T-helper 1 cell treated with Interleukin-12 subunit alpha and Interleukin-12 subunit beta and Interleukin-4 antibody, amounts not matched to agents 30 ng/mL and 1 ng/mL, for 36 hours (primary cell): ENCODE data around the gene SUSD6. TPM values are rescaled to one million over a fixed set of nuclear protein-coding genes. Genes with fewer than 3 reads are reported as not detected.
"Not testable (repeated sequence)": the region's sequence is repeated elsewhere in the genome, so short reads cannot be mapped to it uniquely, and the experiment has no call there.

ENCODE experiments used
- intact Hi-C: fragments of 100-400 bp; cut with micrococcal nuclease; formaldehyde crosslinking; loops from one replicate; pipeline ENCODE4 v1.15.1; 2024
- total RNA-seq: library from RNA; stranded (reverse); gene quantifications from 2 replicates; pipeline ENCODE4 v1.2.3, GENCODE V29; 2022

The SUSD6 gene
- total RNA-seq, 1 donor from 2014 or later: 106 TPM

DNA sequence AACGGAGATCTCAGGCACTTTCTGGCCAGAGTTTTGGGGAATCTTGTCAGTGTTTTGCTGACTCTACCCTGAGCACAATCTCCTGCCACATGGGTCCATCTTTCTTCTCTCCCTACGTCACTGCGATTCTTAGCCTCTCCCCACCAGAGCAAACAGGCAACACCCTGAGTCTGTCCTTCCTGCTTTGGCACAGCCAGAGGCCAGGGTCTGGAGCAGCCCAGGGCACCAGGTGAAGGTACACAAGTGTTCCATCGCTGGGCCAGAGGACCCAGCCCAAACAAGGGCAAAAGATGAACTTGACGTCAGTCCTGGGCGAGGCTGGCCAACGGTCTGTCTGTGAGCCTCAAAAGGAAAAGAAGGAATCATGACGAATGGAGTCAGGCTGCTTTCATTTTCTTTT lies 24.0 kb upstream of the SUSD6 start:
- intact Hi-C loops: no loop called here

DNA sequence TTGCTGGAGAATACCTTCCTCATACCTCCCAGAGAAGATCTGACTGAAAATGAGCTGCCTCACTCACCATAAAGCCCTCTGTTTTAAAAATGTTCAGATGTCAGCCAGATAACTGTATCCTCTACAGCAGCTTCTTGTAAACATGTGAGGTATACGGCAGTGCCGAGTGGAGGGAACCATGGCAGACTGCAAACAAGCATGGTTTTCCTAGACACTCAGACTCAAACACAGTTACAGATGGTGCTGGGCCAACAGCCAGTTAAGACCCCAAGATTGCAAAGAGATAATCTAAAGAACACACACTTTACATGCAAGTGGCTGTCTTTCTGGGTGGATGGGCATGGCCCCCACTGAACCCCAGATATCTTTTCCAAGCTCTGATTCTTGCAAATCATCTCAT lies 20.1 kb upstream of the SUSD6 start:
- intact Hi-C loops: no loop called here

DNA sequence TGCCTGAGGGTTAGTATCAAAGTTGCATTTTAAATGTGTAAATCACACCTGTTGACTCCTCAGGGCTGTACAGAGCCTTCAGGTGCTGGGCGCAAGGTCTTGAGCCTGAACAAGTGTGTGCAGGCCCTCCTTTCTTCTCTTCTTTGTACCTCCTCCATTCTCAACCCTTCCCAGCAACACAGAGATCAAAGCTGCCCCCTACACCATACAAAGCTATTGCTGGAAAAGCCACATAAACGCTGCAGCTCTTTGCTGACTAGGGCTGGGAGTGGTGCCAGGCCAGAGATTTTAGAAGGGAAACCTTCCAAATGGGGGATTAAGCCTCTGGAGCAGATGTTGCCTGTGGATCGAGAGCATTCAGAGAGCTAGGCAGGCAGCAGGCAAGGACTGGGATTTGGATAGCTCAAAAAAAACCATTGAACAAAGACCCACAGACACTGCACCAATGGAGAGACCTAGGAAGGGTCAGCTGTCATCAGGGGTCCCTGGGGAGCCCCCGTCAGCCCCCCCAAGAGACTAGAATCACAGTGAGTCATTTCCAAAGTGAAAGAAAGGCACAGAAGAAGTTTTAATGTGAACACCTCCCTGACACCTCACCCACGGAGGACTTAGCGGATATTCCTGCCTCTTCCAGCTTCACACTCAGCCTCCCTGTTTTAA lies 18.2 kb upstream of the SUSD6 start:
- intact Hi-C loops: no loop called here

DNA sequence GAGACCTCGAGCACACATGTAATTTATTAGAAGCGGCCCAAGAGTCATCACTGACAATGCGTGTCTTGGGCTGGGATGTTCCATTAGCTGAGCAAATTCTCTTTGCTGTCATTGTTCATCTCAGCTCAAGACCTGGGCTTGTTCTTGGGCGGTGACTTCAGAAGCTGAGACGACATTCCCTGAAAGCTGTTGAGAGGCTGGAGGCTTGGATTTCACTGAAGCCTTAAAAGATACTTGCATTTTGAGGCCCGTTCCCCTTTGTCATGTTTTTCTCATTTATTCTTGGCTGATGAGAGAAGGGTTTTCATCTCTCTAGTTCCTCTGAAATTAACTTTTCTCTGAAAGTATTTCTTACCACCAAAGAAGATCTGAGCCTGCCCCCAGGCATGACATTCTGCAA lies 16.6 kb upstream of the SUSD6 start:
- intact Hi-C loops: no loop called here

DNA sequence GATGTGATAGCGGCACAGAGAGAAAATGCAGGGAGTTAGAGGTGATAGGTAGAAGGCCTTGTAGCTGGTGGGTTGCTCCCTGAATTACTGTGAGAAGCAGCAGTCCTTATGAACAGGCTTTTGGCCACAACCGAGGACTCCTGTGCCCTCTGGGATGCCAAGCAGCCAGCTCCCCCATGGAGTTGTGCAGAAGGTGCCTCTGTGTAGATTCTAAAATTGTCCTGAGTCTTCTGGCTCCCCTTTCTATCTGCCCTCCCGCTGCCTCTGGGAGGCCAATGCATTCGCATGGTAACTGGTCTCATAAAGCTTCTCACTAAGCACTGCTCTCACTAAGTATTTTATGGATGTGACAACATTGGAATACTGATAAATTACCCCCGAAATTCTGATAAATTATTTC lies 16.1 kb upstream of the SUSD6 start:
- intact Hi-C loops: no loop called here

DNA sequence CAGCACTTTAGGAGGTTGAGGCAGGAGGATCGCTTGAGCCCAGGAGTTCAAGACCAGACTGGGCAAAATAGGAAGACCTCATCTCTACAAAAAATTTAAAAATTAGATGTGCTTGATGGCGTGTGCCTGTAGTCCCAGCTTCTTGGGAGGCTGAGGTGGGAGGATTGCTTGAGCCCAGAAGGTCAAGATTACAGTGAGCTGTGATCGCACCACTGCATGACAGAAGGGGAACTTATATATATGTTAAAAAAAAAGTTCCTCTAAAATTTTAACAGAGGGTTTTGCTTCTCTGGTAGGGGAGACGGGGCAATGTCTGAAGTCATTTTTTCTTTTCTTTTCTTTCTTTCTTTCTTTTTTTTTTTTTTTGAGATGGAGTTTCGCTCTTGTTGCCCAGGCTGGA lies 12.0 kb upstream of the SUSD6 start:
- intact Hi-C loops: not testable (repeated sequence)

DNA sequence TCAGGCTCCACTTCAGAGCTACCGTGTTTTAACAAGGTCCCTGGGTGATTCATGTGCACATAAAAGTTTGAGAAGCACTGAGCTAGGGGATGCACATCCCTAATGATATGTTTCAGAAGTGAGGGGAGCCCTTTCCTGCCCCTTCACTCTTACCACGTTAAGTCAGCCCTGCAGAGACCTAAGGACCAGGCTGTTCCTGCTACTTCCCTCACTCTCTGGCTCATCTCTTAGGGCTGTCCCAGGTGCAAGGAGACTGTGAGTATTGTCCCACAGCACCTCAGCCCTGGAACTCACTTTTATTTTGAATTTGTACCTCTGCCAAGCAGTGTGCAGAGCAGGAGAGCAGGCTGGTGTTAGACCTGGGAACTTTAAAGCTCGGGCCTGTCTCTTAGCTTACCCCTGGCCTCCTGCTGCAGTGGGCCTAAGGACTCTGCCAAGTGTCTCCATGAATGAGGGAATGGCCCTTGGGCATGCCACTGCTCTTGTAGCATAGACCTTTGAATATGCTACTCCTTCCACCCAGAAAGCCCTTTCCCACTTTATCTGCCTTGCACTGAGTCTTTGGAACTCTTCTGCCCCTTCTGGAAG lies 11.0 kb upstream of the SUSD6 start:
- intact Hi-C loops: loop anchor here (5.0 kb wide), 1 partner anchor 217 kb away; no protein-coding TSS in a partner anchor

DNA sequence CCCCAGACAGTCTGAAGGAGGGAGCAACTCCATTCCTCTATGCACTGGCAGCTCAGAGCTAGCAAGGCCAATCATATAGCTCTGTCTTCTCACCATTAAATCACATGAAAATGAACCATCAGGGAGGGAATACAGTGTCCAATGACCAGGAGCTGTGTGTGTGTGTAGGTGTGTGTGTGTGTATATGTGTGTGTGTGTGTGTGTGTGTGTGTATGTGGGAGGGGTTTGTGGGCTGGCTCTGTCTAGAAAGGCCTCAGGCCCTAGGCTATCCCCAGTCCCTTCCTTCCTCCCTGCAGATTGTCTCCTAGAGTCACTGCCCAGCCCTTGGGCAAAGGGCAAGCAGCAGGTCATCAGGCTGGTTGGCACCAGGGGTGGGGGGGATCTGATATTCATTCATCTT lies 5.7 kb upstream of the SUSD6 start:
- intact Hi-C loops: no loop called here

DNA sequence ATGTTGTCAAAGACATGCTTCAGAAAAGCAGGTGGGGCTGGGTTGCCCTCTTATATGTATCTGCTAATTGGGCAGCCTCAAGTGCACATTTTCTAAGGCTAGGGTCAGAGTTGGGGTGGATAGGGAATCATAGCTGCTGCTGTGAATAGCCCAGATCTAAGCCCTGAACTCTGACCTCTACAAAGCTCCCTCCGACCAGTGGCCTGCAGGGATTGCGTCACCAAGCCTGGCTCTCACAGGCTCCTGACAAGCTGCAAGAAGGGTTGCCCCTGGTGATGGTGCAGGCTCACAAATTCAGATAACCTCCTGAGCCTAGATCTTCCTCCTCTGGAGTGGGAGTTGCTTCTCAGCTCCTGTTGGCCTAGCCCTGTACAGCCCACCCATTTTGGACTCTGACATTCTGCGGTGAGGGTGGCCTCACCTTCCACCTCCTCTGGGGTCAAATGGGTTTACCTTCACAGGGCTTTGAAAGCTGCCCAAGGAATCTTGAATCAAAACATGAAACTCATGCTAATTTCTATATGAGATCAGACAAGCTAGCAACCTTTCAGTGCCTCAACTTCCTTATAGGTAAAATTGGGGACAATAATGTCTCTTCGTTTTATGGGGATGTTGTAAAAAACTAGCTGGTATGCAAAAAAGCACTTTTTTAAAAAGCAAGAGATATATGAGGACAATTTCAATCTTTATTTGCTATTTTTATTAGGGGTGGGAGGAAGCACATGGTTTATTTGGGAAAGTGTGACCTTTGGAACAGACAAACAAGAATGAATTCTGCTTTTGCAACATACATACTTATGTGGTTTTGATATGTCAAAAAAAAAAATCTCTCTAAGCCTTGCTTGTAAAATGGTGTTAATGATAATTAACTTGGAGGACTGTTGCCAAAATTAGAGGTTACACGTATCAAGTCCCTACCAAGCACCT lies 4.9 kb upstream of the SUSD6 start:
- intact Hi-C loops: no loop called here

DNA sequence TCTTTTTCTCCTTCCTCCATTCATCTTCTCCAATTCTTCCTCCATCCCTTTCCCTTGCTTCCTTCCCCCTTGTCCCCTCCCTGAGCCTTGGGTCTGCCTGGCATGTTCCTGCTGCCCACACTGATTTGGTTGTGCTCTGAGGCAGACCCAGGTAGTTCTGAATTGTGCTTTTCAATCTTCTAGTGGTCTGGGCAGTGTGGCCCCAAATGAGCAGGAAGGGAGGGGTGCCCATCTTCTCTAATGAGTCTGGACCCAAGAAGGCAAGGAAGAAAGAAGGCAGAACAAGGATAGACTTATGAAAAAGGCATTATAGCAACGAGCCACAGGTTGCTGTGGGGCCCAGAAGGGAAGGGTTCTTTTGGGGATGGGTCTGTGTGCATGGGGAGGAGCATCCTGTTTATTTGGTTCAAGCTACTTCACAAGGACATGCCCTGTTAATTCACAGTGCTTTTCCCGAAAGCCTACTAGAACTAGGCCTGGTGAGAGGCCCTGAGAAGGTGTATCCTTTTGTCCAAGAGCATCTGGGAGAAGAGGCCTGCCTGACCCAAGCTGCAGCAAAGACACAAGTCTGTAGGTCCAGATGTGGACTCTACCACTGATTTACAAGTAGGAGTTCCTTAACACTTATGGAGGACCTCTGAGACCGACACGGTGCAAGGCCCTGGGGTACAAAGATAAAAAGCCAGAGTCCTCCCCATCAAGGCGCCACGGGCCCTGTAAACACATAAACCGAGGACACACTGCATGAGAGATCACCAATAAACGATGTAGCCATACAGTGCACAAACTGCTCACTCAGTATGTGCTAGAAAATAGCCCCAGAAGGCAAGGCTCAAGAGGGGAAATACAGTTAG lies 1.1 kb upstream of the SUSD6 start:
- intact Hi-C loops: loop anchor here (2.0 to 10.0 kb wide), 4 partner anchors 117 to 1295 kb away; partner anchors contain the start of genes PCNX1 and ZFP36L1

DNA sequence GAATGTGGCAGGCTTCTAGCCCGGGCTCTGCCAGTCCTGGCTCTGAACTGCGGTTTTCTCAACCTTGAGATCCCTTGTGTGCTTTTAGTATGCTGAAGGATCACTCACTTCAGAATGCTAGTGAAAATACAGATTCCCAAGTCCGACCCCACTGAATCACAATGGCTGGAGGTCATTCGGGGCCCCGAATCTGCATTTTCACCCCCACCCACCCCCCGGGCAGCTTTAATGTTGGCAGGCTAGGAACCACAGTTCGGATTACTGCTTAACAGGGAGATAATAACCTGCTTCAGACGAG lies 573 bp upstream of the SUSD6 start:
- intact Hi-C loops: loop anchor here (1.0 to 10.0 kb wide), 9 partner anchors 14 to 1294 kb away; partner anchors contain the start of genes ERH, PCNX1, SLC39A9 and SRSF5

DNA sequence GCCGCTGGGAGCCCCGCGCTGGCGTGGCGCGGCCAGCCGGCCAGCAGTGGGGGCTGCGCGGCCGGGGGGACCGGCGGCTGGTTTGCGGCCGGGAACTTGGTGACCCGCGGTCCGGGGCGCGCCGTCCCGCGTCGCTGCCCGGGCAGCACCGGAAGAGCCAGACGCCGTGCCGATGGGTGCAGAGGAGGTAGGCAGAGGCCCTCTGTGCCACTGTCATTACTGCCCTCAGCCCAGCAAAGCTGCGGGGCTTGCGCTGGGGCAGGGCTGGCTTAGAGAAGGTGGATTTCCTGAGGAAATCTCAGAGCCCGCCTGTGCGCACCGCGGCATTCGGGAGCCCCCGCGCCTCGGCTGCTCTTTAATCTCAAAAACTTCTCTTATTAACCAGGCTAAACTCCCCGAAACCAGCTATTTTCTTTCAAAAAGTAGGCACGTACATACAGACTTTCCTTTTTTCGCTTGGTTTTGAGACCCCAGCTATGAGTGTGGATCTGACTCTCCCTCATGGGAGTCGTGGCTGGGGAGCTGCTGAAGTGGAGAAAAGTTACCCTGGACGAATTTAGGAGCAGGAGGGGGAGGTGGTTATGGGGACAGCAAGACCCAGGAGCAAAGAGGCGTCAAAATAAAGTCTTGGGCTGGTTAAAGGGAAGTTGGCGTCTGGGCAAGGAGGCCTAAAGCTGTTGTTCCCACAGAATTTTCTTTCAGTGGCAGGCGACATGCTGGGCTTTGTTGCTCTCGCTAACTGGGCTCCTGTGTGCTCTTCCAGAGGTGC lies 802 bp downstream of the SUSD6 start:
- intact Hi-C loops: loop anchor here (5.0 to 10.0 kb wide), 2 partner anchors 820 to 1293 kb away; partner anchors contain the start of genes PCNX1 and ZFP36L1

DNA sequence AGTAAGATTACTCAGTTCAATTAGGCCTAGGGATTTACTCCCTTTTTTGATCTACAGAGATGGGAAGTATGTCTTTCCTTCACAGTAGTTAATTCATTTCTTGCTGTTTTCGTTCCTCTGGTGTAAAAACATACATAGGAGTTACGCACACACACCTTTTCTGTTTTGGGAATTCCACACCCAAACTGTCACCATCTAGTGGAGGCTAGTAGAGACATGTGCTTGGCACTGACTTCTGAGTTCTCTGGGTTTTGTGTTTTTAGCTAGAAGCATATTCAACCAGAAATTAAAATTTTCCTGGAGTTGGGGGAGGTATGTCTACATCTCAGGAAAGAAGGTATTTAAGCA lies 1.4 kb downstream of the SUSD6 start:
- intact Hi-C loops: loop anchor here (5.0 to 10.0 kb wide), 2 partner anchors 820 to 1292 kb away; partner anchors contain the start of genes PCNX1 and ZFP36L1

DNA sequence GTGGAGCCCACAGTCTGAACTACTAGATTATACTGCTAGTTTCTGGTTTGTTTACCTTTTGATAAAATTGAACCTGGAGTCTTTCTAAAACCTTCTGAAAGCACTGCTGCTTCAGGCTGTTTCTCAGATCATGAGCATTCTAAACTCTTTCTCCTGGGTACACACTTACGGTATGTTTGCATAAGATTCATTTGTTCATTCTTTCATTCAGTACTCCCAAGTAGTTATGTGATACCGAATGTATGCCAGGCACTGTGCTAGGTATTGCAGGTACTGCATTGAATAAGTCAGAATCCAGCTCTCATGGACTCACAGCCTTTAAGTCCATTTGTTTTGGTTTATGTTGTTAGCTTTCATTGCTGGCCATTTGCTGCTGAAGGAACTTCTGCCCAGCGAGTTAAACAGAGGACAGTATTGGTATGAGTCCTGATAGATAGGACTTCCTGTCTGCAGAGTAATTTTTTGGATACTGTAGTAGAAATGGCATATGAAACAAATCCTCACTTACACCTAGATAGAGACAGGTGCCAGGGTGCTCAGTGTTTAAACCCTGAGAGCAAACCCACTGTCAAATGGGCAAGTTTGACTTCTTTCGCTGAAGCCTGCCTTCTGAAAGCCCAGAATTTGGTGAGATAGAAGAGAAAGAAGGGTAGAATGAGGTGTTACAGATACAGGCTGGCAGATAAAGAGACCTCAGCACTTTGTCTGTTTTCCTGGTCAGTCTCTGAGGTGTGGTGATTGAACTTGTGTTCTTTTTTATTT lies 2.1 kb downstream of the SUSD6 start:
- intact Hi-C loops: loop anchor here (5.0 to 10.0 kb wide), 2 partner anchors 821 to 1291 kb away; partner anchors contain the start of genes PCNX1 and ZFP36L1

DNA sequence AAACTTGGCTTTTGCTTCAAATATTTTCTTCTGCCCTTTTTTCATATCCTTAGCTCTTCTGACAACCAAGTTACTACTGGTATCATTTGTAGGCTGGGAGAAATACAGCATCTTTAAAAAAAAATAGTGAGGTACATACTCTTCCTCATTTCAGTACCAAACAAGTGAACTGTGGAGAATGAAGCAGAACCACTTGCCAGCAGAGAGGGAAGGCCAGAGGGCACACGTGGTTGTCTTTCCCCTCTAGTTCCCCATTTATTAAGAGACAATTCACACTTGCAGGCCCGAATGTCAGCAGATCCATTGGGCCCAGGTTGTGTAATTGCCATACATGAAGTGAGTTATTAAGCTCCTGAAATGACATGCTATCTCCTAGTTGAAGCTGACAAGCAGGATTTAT lies 3.2 kb downstream of the SUSD6 start:
- intact Hi-C loops: loop anchor here (5.0 to 10.0 kb wide), 2 partner anchors 822 to 1290 kb away; partner anchors contain the start of genes PCNX1 and ZFP36L1

DNA sequence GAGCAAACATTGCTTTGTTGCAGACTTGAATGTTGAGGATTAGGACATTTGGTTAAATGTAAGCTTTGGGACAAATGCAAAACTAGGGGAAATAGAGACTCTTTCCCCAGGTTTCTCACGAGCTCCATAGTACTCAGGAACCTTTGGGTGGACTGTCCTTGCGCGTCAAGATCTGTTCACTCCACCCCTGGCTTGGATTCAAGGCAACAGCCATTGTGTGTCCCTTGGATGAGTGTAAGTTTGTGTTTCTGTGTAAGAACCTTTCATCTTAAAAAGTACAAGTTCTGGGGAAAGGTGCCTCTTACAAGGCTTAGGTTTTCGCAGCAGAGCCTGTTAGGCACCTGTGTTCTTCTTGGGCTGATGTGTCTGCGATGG lies 3.7 kb downstream of the SUSD6 start:
- intact Hi-C loops: loop anchor here (1.0 to 10.0 kb wide), 7 partner anchors 10 to 1290 kb away; partner anchors contain the start of gene PCNX1

DNA sequence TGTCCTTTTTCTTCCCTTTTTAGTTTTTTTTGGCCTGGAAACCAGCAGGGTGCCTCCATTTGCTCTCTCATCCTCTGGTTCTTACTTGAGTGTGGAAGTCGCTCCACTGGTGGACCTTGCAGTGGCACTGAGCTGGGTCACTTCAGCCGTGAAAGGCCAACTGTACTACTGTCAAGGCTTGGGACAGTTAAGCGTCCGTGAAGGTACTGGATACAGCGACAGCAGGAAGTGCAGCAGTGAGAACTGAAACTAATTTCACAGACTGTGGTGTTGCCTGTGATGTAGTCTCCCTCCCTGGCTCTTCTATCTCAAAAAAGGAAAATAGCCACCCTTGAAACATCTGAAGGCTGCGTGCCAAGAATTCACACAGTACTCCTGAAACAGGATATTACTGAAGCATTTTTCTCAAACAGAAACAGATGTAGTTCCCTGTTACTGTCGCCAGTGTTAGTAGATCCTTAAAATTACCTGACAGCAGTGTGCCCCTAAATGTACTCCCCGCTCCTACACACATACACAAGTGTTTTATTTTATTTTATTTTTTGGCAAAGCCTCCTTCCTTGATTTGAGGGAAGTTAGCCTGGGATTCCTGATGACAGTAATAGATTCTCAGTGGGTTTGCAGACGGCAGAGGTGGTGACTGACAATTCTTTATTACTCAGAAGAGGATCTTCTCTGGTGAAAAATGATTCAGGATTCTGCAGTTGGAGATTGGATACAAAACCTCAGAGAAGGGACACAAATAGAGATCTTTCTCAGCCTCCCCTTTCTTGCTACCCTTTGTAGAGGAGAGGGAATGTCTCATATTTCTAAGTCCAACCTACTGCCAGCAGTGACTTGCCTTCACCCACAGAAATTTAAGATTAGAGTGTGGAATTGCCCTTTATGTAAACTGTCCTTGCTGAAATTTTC lies 4.4 kb downstream of the SUSD6 start:
- intact Hi-C loops: loop anchor here (1.0 to 10.0 kb wide), 7 partner anchors 10 to 1289 kb away; partner anchors contain the start of gene PCNX1

DNA sequence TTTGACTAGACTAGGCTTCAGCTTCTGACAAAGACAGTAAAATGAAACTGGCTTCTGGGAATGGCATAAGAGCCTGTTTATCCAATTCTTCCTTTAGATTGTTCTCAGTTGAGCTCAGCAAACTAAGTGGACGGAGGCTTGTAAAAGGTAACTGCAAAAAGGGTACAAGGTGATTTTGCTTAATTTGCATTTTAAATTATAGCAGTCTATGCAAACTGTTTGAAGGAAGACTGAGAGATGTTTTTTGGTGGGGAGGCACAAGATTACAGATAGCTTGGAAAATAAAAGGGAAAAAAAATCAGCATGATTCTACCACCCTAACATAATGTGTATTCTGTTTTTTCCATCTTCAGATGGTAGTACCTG lies 5.0 kb downstream of the SUSD6 start:
- intact Hi-C loops: loop anchor here (10.0 kb wide), 1 partner anchor 1288 kb away; the partner anchor contains the start of gene PCNX1
